Esophagus squamous epithelium (tissue), 5 donors: ENCODE measurements around the gene ZP2. TPM values are rescaled to one million over a fixed set of nuclear protein-coding genes. Genes with fewer than 3 reads are reported as not detected.
"Not testable (repeated sequence)": the region's sequence is repeated elsewhere in the genome, so short reads cannot be mapped to it uniquely, and the experiment has no call there.

ENCODE experiments used
- DNase-seq: peaks from one replicate; lab custom pipeline; 2025; lab: John Stamatoyannopoulos, UW
- H3K27ac ChIP-seq, 4 donors: fragments of 200-600 bp; sonication (generic); one replicate each; pipeline ENCODE4 v1.5.1; 2016 to 2019; ENCODE audit warnings: mild to moderate bottlenecking in 1 of 4
- H3K27me3 ChIP-seq, 4 donors: fragments of 200-600 bp; sonication (generic); 1 replicate in 3 of 4; 2 replicates in 1 of 4; pipeline versions ENCODE4 v1.5.1 to v1.6.0; 2017 to 2021; ENCODE audit warnings: antibody characterized with exemption in 1 of 4
- H3K36me3 ChIP-seq, 3 donors: fragments of 200-600 bp; sonication (generic); one replicate each; pipeline ENCODE4 v1.5.1; 2016 to 2019
- H3K4me1 ChIP-seq, 3 donors: fragments of 200-600 bp; sonication (generic); one replicate each; pipeline ENCODE4 v1.5.1; 2017 to 2019
- H3K4me3 ChIP-seq, 4 donors: fragments of 200-600 bp; sonication (generic); 1 replicate in 3 of 4; 2 replicates in 1 of 4; pipeline ENCODE4 v1.5.1; 2016 to 2019; ENCODE audit warnings: mild to moderate bottlenecking in 2 of 4, moderate library complexity in 1 of 4
- H3K9me3 ChIP-seq, 3 donors: fragments of 200-600 bp; sonication (generic); one replicate each; pipeline ENCODE4 v1.5.1; 2016 to 2019
- CTCF ChIP-seq, 6 experiments: fragments of 450-650 bp in 4 of 6; fragments of 200-600 bp in 2 of 6; sonication (generic) in 2 of 6; IDR thresholded peaks; one replicate each; pipeline ENCODE4 v1.5.1; 2016 to 2019; ENCODE audit warnings: antibody characterized with exemption in 6 of 6, mild to moderate bottlenecking in 4 of 6, moderate library complexity in 4 of 6
- POLR2A ChIP-seq, 4 donors: fragments of 450-650 bp; IDR thresholded peaks; one replicate each; pipeline ENCODE4 v1.6.1; 2017; ENCODE audit warnings: antibody characterized with exemption in 4 of 4, mild to moderate bottlenecking in 4 of 4, moderate library complexity in 3 of 4
- WGBS, 2 donors: methylation state at CpG; one replicate each; pipeline ENCODE4 v1.1.5; 2018; 5-methylcytosine and 5-hydroxymethylcytosine counted together
- intact Hi-C: fragments of 100-400 bp; cut with DNase I; formaldehyde crosslinking; loops from one replicate; pipeline ENCODE4 v1.15.0; 2022
- total RNA-seq, 4 donors: library from RNA; depleted of rRNA; stranded (reverse); fragments of >200 nt; gene quantifications; one replicate each; pipeline ENCODE4 v1.1.0, GENCODE V29; 2016
- donor health status: DM: yes; HTN: yes; CAD: no.

ZP2 gene
- total RNA-seq, 4 donors from 2014 or later = not detected

GRCh38 chr16:21179126-21179982 is 32.0 kb downstream of the ZP2 start:
- Histone ChIP-seq H3K36me3 (peaks cover 24 to 99% (median 33%) of the 10 kb centered on the region in 3 donors), H3K9me3 (no peaks in the 10 kb centered on the region), H3K4me1 (peaks cover 0 to 12% (median 0%) of the 10 kb centered on the region in 3 donors), H3K27ac (peak overlapping the region in 1 of 4 donors; percentile 12), H3K4me3 (no peak overlapping the region), H3K27me3 (no peaks in the 10 kb centered on the region)
- intact Hi-C loops = no loop called here
- WGBS, 2 donors = 83 to 85% methylated on average over 13 of the region's 13 CpGs
- TF ChIP-seq POLR2A (IDR thresholded peaks at IDR 0.05) (no peak), CTCF (IDR thresholded peaks at IDR 0.05) (no peak)
- DNase-seq = no peak

- H3K36me3 ChIP-seq = peaks cover 27 to 100% (median 46%) of the 10 kb centered on the region in 3 donors
- H3K27me3 ChIP-seq = no peaks in the 10 kb centered on the region
- no peaks in the 10 kb centered on the region for H3K9me3 ChIP-seq
- H3K4me1 ChIP-seq = peaks cover 0 to 14% (median 0%) of the 10 kb centered on the region in 3 donors
- H3K27ac ChIP-seq = no peak overlapping the region
- no peak for TF ChIP-seq CTCF (IDR thresholded peaks at IDR 0.05)
- TF ChIP-seq POLR2A (IDR thresholded peaks at IDR 0.05) = no peak
- DNase-seq = no peak
- H3K4me3 ChIP-seq = no peak overlapping the region
- intact Hi-C loops = no loop called here
- WGBS, 2 donors = 38 to 53% methylated on average over 1 of the region's 1 CpG
Observed at GRCh38 chr16:21175397-21175796, 36.0 kb downstream of the ZP2 start.

GRCh38 chr16:21172650-21173049 is 38.7 kb downstream of the ZP2 start:
- 89% methylated on average over 3 of the region's 3 CpGs for WGBS, 2 donors
- TF ChIP-seq POLR2A (IDR thresholded peaks at IDR 0.05) (no peak), CTCF (IDR thresholded peaks at IDR 0.05) (no peak)
- H3K27ac ChIP-seq = no peak overlapping the region
- H3K36me3 ChIP-seq = peaks cover 20 to 92% (median 39%) of the 10 kb centered on the region in 3 donors
- no peaks in the 10 kb centered on the region for H3K9me3 ChIP-seq
- DNase-seq = no peak
- no peaks in the 10 kb centered on the region for H3K27me3 ChIP-seq
- H3K4me1 ChIP-seq = peaks cover 0 to 28% (median 7%) of the 10 kb centered on the region in 3 donors
- intact Hi-C loops = no loop called here
- H3K4me3 ChIP-seq = no peak overlapping the region

- Histone ChIP-seq H3K27ac (peak overlapping the region in 2 of 4 donors; percentile 16 to 46), H3K36me3 (peaks cover 11 to 91% (median 42%) of the 10 kb centered on the region in 3 donors), H3K4me1 (peaks cover 0 to 19% (median 7%) of the 10 kb centered on the region in 3 donors)
- DNase-seq, intact Hi-C loops, H3K9me3 ChIP-seq, H3K4me3 ChIP-seq, H3K27me3 ChIP-seq: not testable (repeated sequence)
- 63 to 82% methylated on average over 7 of the region's 8 CpGs for WGBS, 2 donors
Observed at GRCh38 chr16:21170116-21170515, 41.3 kb downstream of the ZP2 start.

GRCh38 chr16:21169249-21169981 is 42.0 kb downstream of the ZP2 start:
- Histone ChIP-seq H3K27ac (peak overlapping the region in 1 of 4 donors; percentile 16), H3K4me3 (no peak overlapping the region), H3K4me1 (peaks cover 0 to 19% (median 7%) of the 10 kb centered on the region in 3 donors), H3K36me3 (peaks cover 11 to 91% (median 39%) of the 10 kb centered on the region in 3 donors), H3K9me3 (no peaks in the 10 kb centered on the region), H3K27me3 (no peaks in the 10 kb centered on the region)
- intact Hi-C loops = no loop called here
- no peak for DNase-seq
- TF ChIP-seq CTCF (IDR thresholded peaks at IDR 0.05) (no peak), POLR2A (IDR thresholded peaks at IDR 0.05) (no peak)
- WGBS, 2 donors = 73 to 74% methylated on average over 5 of the region's 5 CpGs
